ENCODE measurements around the gene YRDC. TPM values are rescaled to one million over a fixed set of nuclear protein-coding genes. Genes with fewer than 3 reads are reported as not detected.

The YRDC gene
- total RNA-seq, 2 donors from 2014 or later, result 30.0 to 31.3 TPM

- Mint-ChIP-seq H3K27me3 (ENCODE audit: low read depth) (no peaks in the 10 kb centered on the region), H3K27ac (no peak overlapping the region), H3K4me3 (no peak overlapping the region), H3K36me3 (ENCODE audit: insufficient read depth in 2 of 2) (peaks cover 0 to 12% of the 10 kb centered on the region in 2 donors), H3K9me3 (no peaks in the 10 kb centered on the region), H3K4me1 (ENCODE audit: low read depth) (peaks cover 27% of the 10 kb centered on the region)
- ATAC-seq (replicated peaks in 1 of 2) (no peak), DNase-seq (no peak)
Measured at GRCh38 chr1:37840711-37841110, 32.7 kb upstream of the YRDC start.

- Mint-ChIP-seq H3K27ac (no peak overlapping the region), H3K36me3 (ENCODE audit: insufficient read depth in 2 of 2) (peaks cover under 1 to 10% of the 10 kb centered on the region in 2 donors), H3K4me1 (ENCODE audit: low read depth) (peaks cover 17% of the 10 kb centered on the region), H3K9me3 (no peaks in the 10 kb centered on the region), H3K4me3 (no peak overlapping the region), H3K27me3 (ENCODE audit: low read depth) (no peaks in the 10 kb centered on the region)
- ATAC-seq (replicated peaks in 1 of 2) (no peak), DNase-seq (no peak)
Measured at GRCh38 chr1:37839676-37840075, 31.7 kb upstream of the YRDC start.

DNA sequence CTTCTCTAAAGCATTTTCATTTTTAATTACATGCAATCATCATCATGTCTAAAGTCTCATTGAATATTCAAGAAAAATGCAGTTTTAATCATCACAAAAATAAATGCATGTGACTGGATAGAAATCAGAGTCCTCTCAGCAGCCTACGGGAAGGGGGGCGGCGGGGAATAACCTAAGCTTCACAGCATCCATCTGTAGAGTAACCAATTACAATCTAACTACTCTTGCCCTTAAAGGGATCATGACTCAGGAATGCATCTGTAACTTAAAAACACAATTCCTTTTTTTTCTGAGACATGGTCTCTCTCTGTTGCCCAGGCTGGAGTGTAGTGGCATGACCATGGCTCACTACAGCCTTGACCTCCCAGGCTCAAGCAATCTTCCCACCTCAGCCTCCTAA lies 28.8 kb upstream of the YRDC start:
- no peak overlapping the region for H3K27ac Mint-ChIP-seq
- DNase-seq (no peak), ATAC-seq (replicated peaks in 1 of 2) (no peak)
- H3K9me3 Mint-ChIP-seq, result no peaks in the 10 kb centered on the region
- H3K4me1 Mint-ChIP-seq (ENCODE audit: low read depth), result no peaks in the 10 kb centered on the region
- H3K4me3 Mint-ChIP-seq, result no peak overlapping the region
- H3K27me3 Mint-ChIP-seq (ENCODE audit: low read depth), result no peaks in the 10 kb centered on the region
- peaks cover 8 to 17% of the 10 kb centered on the region in 2 donors for H3K36me3 Mint-ChIP-seq (ENCODE audit: insufficient read depth in 2 of 2)

DNA sequence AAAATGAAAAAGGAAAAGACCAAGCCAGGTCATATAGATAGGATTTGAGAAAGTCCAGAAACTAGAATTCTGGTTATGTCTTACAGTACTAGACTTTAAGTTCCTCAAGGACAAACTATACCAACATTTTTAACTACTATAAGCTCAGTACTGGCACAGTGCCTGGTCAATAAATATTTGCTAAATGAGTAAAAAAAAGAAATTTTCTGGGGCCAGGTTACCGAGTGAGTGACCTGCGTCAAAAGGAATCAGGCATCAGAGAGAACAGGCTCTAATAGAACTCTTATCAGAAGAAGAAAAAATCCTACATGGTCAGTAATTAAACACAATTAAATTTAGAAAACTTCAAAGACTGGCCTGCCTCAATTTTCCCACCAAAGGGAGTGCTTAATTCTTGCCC lies 23.8 kb upstream of the YRDC start:
- Mint-ChIP-seq H3K27me3 (ENCODE audit: low read depth) (no peaks in the 10 kb centered on the region), H3K27ac (no peak overlapping the region), H3K9me3 (no peaks in the 10 kb centered on the region), H3K4me1 (ENCODE audit: low read depth) (no peaks in the 10 kb centered on the region), H3K4me3 (no peak overlapping the region), H3K36me3 (ENCODE audit: insufficient read depth in 2 of 2) (peaks cover 8 to 23% of the 10 kb centered on the region in 2 donors)
- DNase-seq (no peak), ATAC-seq (replicated peaks in 1 of 2) (no peak)

DNA sequence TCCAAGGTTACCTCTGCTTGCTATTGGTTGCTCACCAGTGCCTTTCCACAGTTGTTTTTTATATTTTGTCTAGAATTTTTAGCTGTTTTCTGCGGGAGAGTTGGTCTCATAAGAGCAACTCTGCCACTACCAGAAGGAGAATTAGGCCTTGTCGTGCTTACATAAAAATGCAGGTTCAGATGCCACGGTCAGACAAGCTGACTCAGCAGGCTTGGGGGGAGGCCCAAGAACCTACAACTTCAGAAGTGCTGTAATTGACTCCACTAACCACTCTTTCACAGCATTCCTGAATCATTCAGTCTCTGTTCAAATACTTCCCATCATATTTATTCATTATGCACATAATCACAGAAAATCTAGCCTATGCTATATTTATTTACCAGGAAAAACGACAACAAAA lies 23.1 kb upstream of the YRDC start:
- no peak overlapping the region for H3K27ac Mint-ChIP-seq
- H3K4me1 Mint-ChIP-seq (ENCODE audit: low read depth), result no peaks in the 10 kb centered on the region
- no peak overlapping the region for H3K4me3 Mint-ChIP-seq
- no peaks in the 10 kb centered on the region for H3K9me3 Mint-ChIP-seq
- no peaks in the 10 kb centered on the region for H3K27me3 Mint-ChIP-seq (ENCODE audit: low read depth)
- ATAC-seq (replicated peaks in 1 of 2) (no peak), DNase-seq (no peak)
- H3K36me3 Mint-ChIP-seq (ENCODE audit: insufficient read depth in 2 of 2), result peaks cover 8 to 23% of the 10 kb centered on the region in 2 donors

GRCh38 chr1:37828410-37829074 lies 20.5 kb upstream of the YRDC start:
- H3K4me3 Mint-ChIP-seq, result no peak overlapping the region
- H3K9me3 Mint-ChIP-seq, result no peaks in the 10 kb centered on the region
- H3K36me3 Mint-ChIP-seq (ENCODE audit: insufficient read depth in 2 of 2), result peaks cover 6 to 12% of the 10 kb centered on the region in 2 donors
- no peaks in the 10 kb centered on the region for H3K27me3 Mint-ChIP-seq (ENCODE audit: low read depth)
- H3K4me1 Mint-ChIP-seq (ENCODE audit: low read depth), result peaks cover 8% of the 10 kb centered on the region
- ATAC-seq (replicated peaks in 1 of 2) (no peak), DNase-seq (no peak)
- no peak overlapping the region for H3K27ac Mint-ChIP-seq

DNA sequence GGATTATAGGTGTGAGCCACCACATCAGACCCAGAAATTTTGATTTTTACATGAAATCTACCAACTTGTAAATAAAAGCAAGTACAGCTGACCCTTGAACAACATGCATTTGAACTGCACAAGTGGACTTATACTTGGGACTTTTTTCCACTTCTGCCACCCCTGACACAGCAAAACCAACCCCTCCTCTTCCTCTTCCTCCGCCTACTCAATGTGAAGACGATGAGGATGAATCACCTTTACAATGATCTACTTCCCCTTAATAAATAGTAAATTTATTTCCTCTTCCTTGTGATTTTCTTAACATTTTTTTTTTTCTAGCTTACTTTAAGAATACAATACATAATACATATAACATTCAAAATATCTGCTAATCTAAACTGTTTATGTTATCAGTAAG lies 17.5 kb upstream of the YRDC start:
- ATAC-seq (replicated peaks in 1 of 2), result no peak
- no peak for DNase-seq
- Mint-ChIP-seq H3K27ac (peak overlapping the region; percentile 86), H3K27me3 (ENCODE audit: low read depth) (no peaks in the 10 kb centered on the region), H3K4me1 (ENCODE audit: low read depth) (peaks cover 12% of the 10 kb centered on the region), H3K9me3 (no peaks in the 10 kb centered on the region), H3K36me3 (ENCODE audit: insufficient read depth in 2 of 2) (peaks cover 4 to 11% of the 10 kb centered on the region in 2 donors), H3K4me3 (no peak overlapping the region)

GRCh38 chr1:37824001-37824400 lies 16.0 kb upstream of the YRDC start:
- Mint-ChIP-seq H3K27ac (no peak overlapping the region), H3K27me3 (ENCODE audit: low read depth) (no peaks in the 10 kb centered on the region), H3K4me3 (no peak overlapping the region), H3K36me3 (ENCODE audit: insufficient read depth in 2 of 2) (peaks cover 4 to 14% of the 10 kb centered on the region in 2 donors), H3K4me1 (ENCODE audit: low read depth) (peaks cover 12% of the 10 kb centered on the region), H3K9me3 (no peaks in the 10 kb centered on the region)
- DNase-seq (no peak), ATAC-seq (replicated peaks in 1 of 2) (no peak)

- Mint-ChIP-seq H3K36me3 (ENCODE audit: insufficient read depth in 2 of 2) (peaks cover 4 to 13% of the 10 kb centered on the region in 2 donors), H3K4me3 (peak overlapping the region in 1 of 2 donors; percentile 46), H3K27ac (peak overlapping the region; percentile 78), H3K9me3 (no peaks in the 10 kb centered on the region), H3K27me3 (ENCODE audit: low read depth) (no peaks in the 10 kb centered on the region), H3K4me1 (ENCODE audit: low read depth) (peaks cover 12% of the 10 kb centered on the region)
- ATAC-seq (replicated peaks in 1 of 2), result peak; percentile 55 to 80
- DNase-seq, result peak in 1 of 2 donors; percentile 24
Measured at GRCh38 chr1:37822906-37823815, 15.2 kb upstream of the YRDC start.

DNA sequence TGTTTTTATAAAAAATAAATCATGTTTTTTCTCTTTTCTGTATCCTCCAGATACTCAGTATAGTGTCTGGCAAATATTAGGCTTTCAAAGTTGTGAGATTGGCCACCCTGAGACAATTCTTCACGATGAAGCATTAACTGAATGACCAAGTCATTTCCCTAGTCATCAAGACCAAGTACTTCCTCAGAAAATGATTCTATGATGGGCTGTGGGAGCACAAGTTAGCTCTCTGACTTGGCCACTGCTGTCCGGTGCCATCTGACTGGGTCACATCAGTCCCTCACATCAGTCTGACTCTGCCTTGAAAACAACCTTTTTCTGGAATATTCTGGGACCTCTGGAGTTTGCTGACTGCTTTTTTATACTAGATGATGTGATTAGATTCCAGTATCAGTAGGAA lies 13.5 kb upstream of the YRDC start:
- Mint-ChIP-seq H3K4me3 (no peak overlapping the region), H3K36me3 (ENCODE audit: insufficient read depth in 2 of 2) (peaks cover 4 to 16% of the 10 kb centered on the region in 2 donors)
- ATAC-seq (replicated peaks in 1 of 2), result no peak

GRCh38 chr1:37817481-37817880 lies 9.5 kb upstream of the YRDC start:
- Mint-ChIP-seq H3K4me3 (no peak overlapping the region), H3K9me3 (no peaks in the 10 kb centered on the region), H3K27me3 (ENCODE audit: low read depth) (no peaks in the 10 kb centered on the region), H3K36me3 (ENCODE audit: insufficient read depth in 2 of 2) (peaks cover 0 to 20% of the 10 kb centered on the region in 2 donors), H3K27ac (no peak overlapping the region), H3K4me1 (ENCODE audit: low read depth) (peaks cover 5% of the 10 kb centered on the region)
- DNase-seq (no peak), ATAC-seq (replicated peaks in 1 of 2) (no peak)

More for the DNA sequence above, 13.5 kb upstream of the YRDC start:
- H3K27me3 Mint-ChIP-seq (ENCODE audit: low read depth), result no peaks in the 10 kb centered on the region
- H3K4me1 Mint-ChIP-seq (ENCODE audit: low read depth), result peaks cover 12% of the 10 kb centered on the region
- H3K9me3 Mint-ChIP-seq, result no peaks in the 10 kb centered on the region
- H3K27ac Mint-ChIP-seq, result no peak overlapping the region
- DNase-seq, result no peak

DNA sequence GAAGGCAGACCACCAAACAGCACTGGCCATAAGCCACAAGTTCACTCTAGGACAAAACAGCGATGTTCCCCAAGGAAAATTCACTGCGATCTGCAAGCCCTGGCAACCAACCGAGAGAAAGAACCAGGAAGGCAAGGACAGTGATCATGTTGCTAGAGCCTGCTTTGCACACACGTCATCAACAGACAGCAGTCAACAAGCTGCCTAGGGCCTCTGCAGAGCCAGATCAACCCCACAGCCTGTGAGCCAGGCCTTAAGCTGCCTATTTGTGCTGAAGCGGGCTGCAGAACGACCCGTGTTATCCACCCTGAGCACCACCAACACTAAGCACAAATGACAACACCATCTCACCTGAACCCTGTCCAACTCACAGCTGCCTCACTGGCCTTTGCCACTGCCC lies 6.2 kb upstream of the YRDC start:
- H3K9me3 Mint-ChIP-seq, result no peaks in the 10 kb centered on the region
- ATAC-seq (replicated peaks in 1 of 2), result no peak
- peak overlapping the region; percentile 58 for H3K27ac Mint-ChIP-seq
- no peaks in the 10 kb centered on the region for H3K27me3 Mint-ChIP-seq (ENCODE audit: low read depth)
- peaks cover 21% of the 10 kb centered on the region for H3K4me1 Mint-ChIP-seq (ENCODE audit: low read depth)
- DNase-seq, result no peak
- H3K4me3 Mint-ChIP-seq, result no peak overlapping the region
- H3K36me3 Mint-ChIP-seq (ENCODE audit: insufficient read depth in 2 of 2), result peaks cover 0 to 9% of the 10 kb centered on the region in 2 donors

- Mint-ChIP-seq H3K4me1 (ENCODE audit: low read depth) (peaks cover 27% of the 10 kb centered on the region), H3K27me3 (ENCODE audit: low read depth) (no peaks in the 10 kb centered on the region), H3K27ac (no peak overlapping the region)
Measured at GRCh38 chr1:37813529-37814145, 5.6 kb upstream of the YRDC start.

More at GRCh38 chr1:37813529-37814145, 5.6 kb upstream of the YRDC start:
- DNase-seq, result no peak
- no peak overlapping the region for H3K4me3 Mint-ChIP-seq
- no peak for ATAC-seq (replicated peaks in 1 of 2)
- H3K9me3 Mint-ChIP-seq, result no peaks in the 10 kb centered on the region
- H3K36me3 Mint-ChIP-seq (ENCODE audit: insufficient read depth in 2 of 2), result peaks cover 0 to 9% of the 10 kb centered on the region in 2 donors
